Inferior parietal cortex (tissue), 1 donor: Measurements from ENCODE around the gene EHD2.
"Not testable (repeated sequence)": the region's sequence is repeated elsewhere in the genome, so short reads cannot be mapped to it uniquely, and the experiment has no call there.

Experiments used
- DNase-seq: peaks from one replicate; pipeline ENCODE4 v3.0.0-alpha.2; 2016; ENCODE audit errors: extremely low spot score

Gene EHD2

GRCh38 chr19:47713046-47714021, at the start of gene EHD2:
Gene EHD2, plus strand, starts transcription at chr19:47713422. Its CDS starts 3,191 bp downstream, at chr19:47716613.
- DNase-seq, result peak; percentile 58

- DNase-seq, result no peak
These were observed 49.7 kb upstream of the EHD2 start for GRCh38 chr19:47663435-47663910.

GRCh38 chr19:47663911-47664771, 49.1 kb upstream of the EHD2 start:
- peak; percentile 84 for DNase-seq

GRCh38 chr19:47668556-47668955, 44.7 kb upstream of the EHD2 start:
- DNase-seq, result not testable (repeated sequence)

- no peak for DNase-seq
These were observed 42.5 kb upstream of the EHD2 start for GRCh38 chr19:47670736-47671135.

- DNase-seq, result no peak
These were observed 41.7 kb upstream of the EHD2 start for GRCh38 chr19:47671499-47671898.

GRCh38 chr19:47673426-47673825, 39.8 kb upstream of the EHD2 start:
- no peak for DNase-seq

- DNase-seq, result no peak
These were observed 38.7 kb upstream of the EHD2 start for GRCh38 chr19:47674548-47674947.

- no peak for DNase-seq
These were observed 38.0 kb upstream of the EHD2 start for GRCh38 chr19:47675271-47675670.

GRCh38 chr19:47675859-47676258, 37.4 kb upstream of the EHD2 start:
- no peak for DNase-seq

GRCh38 chr19:47676811-47677210, 36.4 kb upstream of the EHD2 start:
- DNase-seq, result no peak

GRCh38 chr19:47679251-47679900, 33.8 kb upstream of the EHD2 start:
- no peak for DNase-seq

- no peak for DNase-seq
These were observed 33.0 kb upstream of the EHD2 start for GRCh38 chr19:47679922-47680857.

- no peak for DNase-seq
These were observed 32.3 kb upstream of the EHD2 start for GRCh38 chr19:47680858-47681332.

GRCh38 chr19:47681388-47681787, 31.8 kb upstream of the EHD2 start:
- DNase-seq, result no peak

GRCh38 chr19:47681936-47682335, 31.3 kb upstream of the EHD2 start:
- no peak for DNase-seq

- no peak for DNase-seq
These were observed 30.3 kb upstream of the EHD2 start for GRCh38 chr19:47682939-47683338.

- no peak for DNase-seq
These were observed 26.4 kb upstream of the EHD2 start for GRCh38 chr19:47686679-47687450.

- DNase-seq, result no peak
These were observed 25.3 kb upstream of the EHD2 start for GRCh38 chr19:47687906-47688305.

- no peak for DNase-seq
These were observed 22.1 kb upstream of the EHD2 start for GRCh38 chr19:47691090-47691489.
